ENCODE measurements around the gene JAM3.

JAM3 gene

DNA sequence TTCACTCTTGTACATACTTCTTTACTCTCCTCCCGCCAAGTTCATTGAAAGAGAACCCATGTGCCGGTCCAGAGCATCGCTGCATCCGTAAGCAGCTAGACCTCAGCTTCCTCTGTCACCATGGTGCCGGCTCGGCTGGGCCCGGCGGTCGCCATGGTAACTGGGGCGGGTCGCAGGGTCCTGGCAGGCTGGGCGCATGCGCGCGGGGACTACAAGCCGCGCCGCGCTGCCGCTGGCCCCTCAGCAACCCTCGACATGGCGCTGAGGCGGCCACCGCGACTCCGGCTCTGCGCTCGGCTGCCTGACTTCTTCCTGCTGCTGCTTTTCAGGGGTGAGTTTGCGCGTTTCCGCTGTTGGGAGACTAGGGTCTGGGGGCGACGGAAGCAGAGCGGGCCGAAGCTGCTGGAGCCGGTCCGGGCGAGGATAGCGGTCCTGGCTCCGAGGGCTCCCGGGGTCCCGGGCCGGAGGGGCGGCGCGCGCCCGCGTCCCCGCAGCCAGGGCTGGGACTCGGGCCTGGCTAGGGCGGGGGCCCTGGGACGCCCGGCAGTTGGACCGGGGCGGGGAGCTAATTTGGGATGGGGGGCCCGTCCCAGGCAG is at the start of gene JAM3:
JAM3 (plus strand) TSS at position 244 of the 597 bp plus-strand sequence; CDS start at position 256, 12 bp downstream.
- peak within 1 kb of the TSS; percentile 78 for H3K27ac Mint-ChIP-seq
- no peaks in the 10 kb centered on the region for H3K36me3 Mint-ChIP-seq (ENCODE audit: low read depth)
- H3K9me3 Mint-ChIP-seq = no peaks in the 10 kb centered on the region
- H3K27me3 Mint-ChIP-seq = peaks cover 4% of the 10 kb centered on the region
- peaks cover 16% of the 10 kb centered on the region for H3K4me1 Mint-ChIP-seq
- ATAC-seq = peak; percentile 96
- peak within 1 kb of the TSS; percentile 90 for H3K4me3 Mint-ChIP-seq
- peak; percentile 98 for DNase-seq

GRCh38 chr11:134019500-134019899 is 49.4 kb upstream of the JAM3 start:
- no peaks in the 10 kb centered on the region for H3K9me3 Mint-ChIP-seq

DNA sequence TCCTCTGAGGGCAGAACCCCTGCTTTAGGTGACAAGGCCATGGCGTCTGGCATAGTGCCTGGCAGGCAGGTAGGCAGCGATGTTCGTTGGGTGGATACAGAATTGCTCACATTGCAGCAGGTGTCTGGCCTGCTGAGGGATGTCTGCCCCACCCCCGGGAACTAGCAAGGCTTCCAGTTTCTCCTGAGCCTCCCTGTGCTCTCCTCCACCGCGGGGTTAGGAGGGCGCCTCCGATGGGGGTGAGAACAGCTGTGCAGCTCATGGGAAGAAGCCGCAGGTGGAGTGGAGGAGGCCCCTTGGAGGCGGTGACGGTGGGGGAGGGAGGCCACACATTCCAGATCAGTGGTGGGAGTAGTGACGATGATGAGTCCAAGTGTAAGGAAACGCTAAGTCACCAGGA is 48.3 kb upstream of the JAM3 start:
- Mint-ChIP-seq H3K4me3 (no peak overlapping the region), H3K27me3 (peaks cover 3% of the 10 kb centered on the region), H3K27ac (no peak overlapping the region), H3K9me3 (no peaks in the 10 kb centered on the region), H3K36me3 (ENCODE audit: low read depth) (no peaks in the 10 kb centered on the region), H3K4me1 (peaks cover 11% of the 10 kb centered on the region)
- DNase-seq (no peak), ATAC-seq (no peak)

More at GRCh38 chr11:134019500-134019899, 49.4 kb upstream of the JAM3 start:
- DNase-seq = no peak
- ATAC-seq = no peak
- Mint-ChIP-seq H3K36me3 (ENCODE audit: low read depth) (no peaks in the 10 kb centered on the region), H3K4me1 (peaks cover 5% of the 10 kb centered on the region), H3K27me3 (peaks cover 3% of the 10 kb centered on the region), H3K27ac (no peak overlapping the region), H3K4me3 (no peak overlapping the region)

GRCh38 chr11:134021326-134021725 is 47.5 kb upstream of the JAM3 start:
- no peak for ATAC-seq
- no peak for DNase-seq
- Mint-ChIP-seq H3K9me3 (no peaks in the 10 kb centered on the region), H3K4me3 (no peak overlapping the region), H3K4me1 (peaks cover 11% of the 10 kb centered on the region), H3K36me3 (ENCODE audit: low read depth) (no peaks in the 10 kb centered on the region), H3K27me3 (peaks cover 3% of the 10 kb centered on the region), H3K27ac (no peak overlapping the region)

DNA sequence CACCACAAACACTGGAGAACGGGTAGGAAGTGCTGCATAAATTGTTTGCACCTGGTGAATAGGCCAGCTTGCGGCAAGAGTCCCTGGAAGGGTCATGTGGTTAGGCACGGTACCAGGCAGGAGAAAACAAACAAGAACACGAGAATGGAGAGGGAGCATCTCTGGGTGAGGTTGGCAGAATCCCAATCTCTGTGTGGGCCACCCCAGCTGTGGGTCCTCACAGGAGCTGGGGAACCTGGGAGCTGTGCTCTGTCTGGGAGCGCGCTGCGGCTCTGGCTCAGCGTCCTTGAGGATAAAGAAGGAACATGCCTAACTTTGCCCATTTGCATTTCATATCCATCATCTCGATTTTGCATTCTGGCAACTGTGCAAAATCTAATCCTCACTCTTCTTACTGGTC is 46.1 kb upstream of the JAM3 start:
- Mint-ChIP-seq H3K36me3 (ENCODE audit: low read depth) (no peaks in the 10 kb centered on the region), H3K4me1 (peaks cover 21% of the 10 kb centered on the region), H3K4me3 (no peak overlapping the region), H3K27ac (no peak overlapping the region), H3K9me3 (no peaks in the 10 kb centered on the region), H3K27me3 (no peaks in the 10 kb centered on the region)
- ATAC-seq (no peak), DNase-seq (no peak)

- peak; percentile 70 for ATAC-seq
- Mint-ChIP-seq H3K4me3 (no peak overlapping the region), H3K27me3 (no peaks in the 10 kb centered on the region)
Observed at GRCh38 chr11:134024420-134025081, 44.3 kb upstream of the JAM3 start.

GRCh38 chr11:134025082-134025429 is 43.8 kb upstream of the JAM3 start:
- H3K4me3 Mint-ChIP-seq = no peak overlapping the region
- DNase-seq = no peak
- no peak for ATAC-seq
- H3K27ac Mint-ChIP-seq = no peak overlapping the region
- no peaks in the 10 kb centered on the region for H3K36me3 Mint-ChIP-seq (ENCODE audit: low read depth)
- H3K27me3 Mint-ChIP-seq = no peaks in the 10 kb centered on the region
- peaks cover 29% of the 10 kb centered on the region for H3K4me1 Mint-ChIP-seq
- no peaks in the 10 kb centered on the region for H3K9me3 Mint-ChIP-seq

More at GRCh38 chr11:134024420-134025081, 44.3 kb upstream of the JAM3 start:
- no peaks in the 10 kb centered on the region for H3K36me3 Mint-ChIP-seq (ENCODE audit: low read depth)
- H3K27ac Mint-ChIP-seq = no peak overlapping the region
- peak; percentile 40 for DNase-seq
- H3K9me3 Mint-ChIP-seq = no peaks in the 10 kb centered on the region
- H3K4me1 Mint-ChIP-seq = peaks cover 29% of the 10 kb centered on the region

DNA sequence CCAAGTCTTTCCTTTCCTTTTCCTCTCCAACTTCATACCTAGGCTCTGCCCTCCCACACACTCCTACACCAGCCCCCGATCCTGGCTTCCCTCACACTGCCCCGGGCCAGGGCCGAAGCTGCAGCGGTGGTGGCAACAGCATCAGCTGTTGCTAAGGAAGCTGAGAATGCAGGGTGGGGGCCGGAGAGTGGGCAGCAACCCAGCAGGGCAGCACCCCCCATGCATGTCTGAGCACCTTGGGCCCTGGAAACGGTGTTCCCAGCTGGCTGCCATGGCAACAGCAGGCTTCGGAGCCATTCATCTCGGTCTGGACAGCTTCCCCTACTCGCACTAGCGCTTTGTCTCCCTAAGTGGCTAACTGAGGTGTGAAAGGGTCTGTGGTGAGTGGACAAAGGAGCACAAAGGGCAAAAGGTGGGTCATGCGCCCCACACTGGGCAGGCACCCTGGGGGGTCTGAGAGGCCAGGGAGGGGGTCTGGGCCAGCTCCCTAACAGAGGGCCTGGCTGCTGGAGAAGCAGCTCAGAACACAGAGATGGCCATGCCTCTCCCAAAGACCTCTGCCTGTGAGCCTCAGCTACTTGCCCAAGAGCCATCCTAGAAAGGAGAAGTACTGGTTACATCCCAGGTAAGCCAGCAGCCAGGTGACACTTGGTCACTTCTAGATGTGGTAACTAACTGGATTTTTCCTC is 42.1 kb upstream of the JAM3 start:
- no peaks in the 10 kb centered on the region for H3K27me3 Mint-ChIP-seq

DNA sequence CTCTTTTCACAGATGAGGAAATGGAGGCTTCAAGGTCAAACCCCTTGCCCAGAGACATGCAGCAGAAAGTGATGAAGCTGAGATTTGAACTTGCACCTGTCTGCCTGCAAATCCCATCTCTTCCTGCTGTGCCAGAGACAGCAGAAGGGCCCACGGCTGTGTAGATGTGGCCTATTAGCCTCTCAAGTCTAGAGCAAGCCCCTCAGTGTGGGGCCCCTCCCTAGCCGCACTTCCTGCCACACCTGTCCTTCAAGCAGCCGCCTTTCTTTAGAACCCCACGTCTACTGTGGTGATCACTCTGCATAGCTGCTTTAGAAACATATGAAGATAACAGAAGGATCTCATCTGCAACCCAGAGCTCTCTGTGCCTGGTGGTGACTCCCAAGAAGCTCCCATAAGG is 41.2 kb upstream of the JAM3 start:
- Mint-ChIP-seq H3K27ac (no peak overlapping the region), H3K4me3 (no peak overlapping the region), H3K4me1 (peaks cover 32% of the 10 kb centered on the region), H3K36me3 (ENCODE audit: low read depth) (no peaks in the 10 kb centered on the region), H3K27me3 (no peaks in the 10 kb centered on the region), H3K9me3 (no peaks in the 10 kb centered on the region)
- peak; percentile 37 for ATAC-seq
- no peak for DNase-seq

More for the DNA sequence above, 42.1 kb upstream of the JAM3 start:
- Mint-ChIP-seq H3K4me3 (no peak overlapping the region), H3K27ac (no peak overlapping the region), H3K9me3 (no peaks in the 10 kb centered on the region), H3K4me1 (peaks cover 27% of the 10 kb centered on the region), H3K36me3 (ENCODE audit: low read depth) (no peaks in the 10 kb centered on the region)
- no peak for DNase-seq
- ATAC-seq = no peak

DNA sequence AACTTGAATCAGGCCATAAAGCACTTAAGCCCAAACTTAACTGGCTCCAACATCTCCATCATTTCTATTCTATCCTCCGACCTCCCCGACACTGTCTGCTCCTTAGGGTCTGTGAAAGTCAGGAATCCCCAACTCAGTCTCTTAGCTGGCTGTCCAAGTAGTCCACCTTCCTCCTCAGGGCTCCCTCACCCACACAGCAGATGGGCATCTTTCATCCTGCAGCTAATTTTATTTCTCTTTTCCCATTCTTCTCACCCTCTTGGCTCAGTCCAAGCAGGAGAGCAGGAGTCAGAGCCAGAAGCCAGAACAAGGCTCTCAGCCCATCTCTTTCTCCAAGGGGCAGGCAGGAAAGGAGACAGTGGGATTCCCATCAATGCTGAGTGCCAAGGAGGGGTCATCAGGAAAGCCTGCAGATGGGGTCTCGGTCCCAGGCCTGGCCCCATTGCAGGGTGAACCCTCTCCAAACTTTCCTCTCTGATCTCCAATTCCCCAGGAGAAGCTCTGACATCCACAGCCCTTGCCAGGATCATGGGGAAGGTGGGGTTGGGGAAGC is 40.4 kb upstream of the JAM3 start:
- Mint-ChIP-seq H3K4me1 (peaks cover 36% of the 10 kb centered on the region), H3K27ac (no peak overlapping the region), H3K36me3 (ENCODE audit: low read depth) (no peaks in the 10 kb centered on the region), H3K4me3 (no peak overlapping the region), H3K9me3 (no peaks in the 10 kb centered on the region), H3K27me3 (no peaks in the 10 kb centered on the region)
- no peak for DNase-seq
- ATAC-seq = no peak

- H3K27ac Mint-ChIP-seq = no peak overlapping the region
- peaks cover 2% of the 10 kb centered on the region for H3K36me3 Mint-ChIP-seq (ENCODE audit: low read depth)
- no peaks in the 10 kb centered on the region for H3K9me3 Mint-ChIP-seq
- H3K4me3 Mint-ChIP-seq = no peak overlapping the region
- H3K27me3 Mint-ChIP-seq = no peaks in the 10 kb centered on the region
- DNase-seq (no peak), ATAC-seq (no peak)
- peaks cover 51% of the 10 kb centered on the region for H3K4me1 Mint-ChIP-seq
Observed at GRCh38 chr11:134030853-134031252, 38.0 kb upstream of the JAM3 start.

- ATAC-seq (no peak), DNase-seq (no peak)
- Mint-ChIP-seq H3K9me3 (no peaks in the 10 kb centered on the region), H3K27me3 (no peaks in the 10 kb centered on the region), H3K36me3 (ENCODE audit: low read depth) (peaks cover 2% of the 10 kb centered on the region), H3K4me1 (peaks cover 58% of the 10 kb centered on the region), H3K4me3 (no peak overlapping the region), H3K27ac (no peak overlapping the region)
Observed at GRCh38 chr11:134032043-134032442, 36.8 kb upstream of the JAM3 start.

DNA sequence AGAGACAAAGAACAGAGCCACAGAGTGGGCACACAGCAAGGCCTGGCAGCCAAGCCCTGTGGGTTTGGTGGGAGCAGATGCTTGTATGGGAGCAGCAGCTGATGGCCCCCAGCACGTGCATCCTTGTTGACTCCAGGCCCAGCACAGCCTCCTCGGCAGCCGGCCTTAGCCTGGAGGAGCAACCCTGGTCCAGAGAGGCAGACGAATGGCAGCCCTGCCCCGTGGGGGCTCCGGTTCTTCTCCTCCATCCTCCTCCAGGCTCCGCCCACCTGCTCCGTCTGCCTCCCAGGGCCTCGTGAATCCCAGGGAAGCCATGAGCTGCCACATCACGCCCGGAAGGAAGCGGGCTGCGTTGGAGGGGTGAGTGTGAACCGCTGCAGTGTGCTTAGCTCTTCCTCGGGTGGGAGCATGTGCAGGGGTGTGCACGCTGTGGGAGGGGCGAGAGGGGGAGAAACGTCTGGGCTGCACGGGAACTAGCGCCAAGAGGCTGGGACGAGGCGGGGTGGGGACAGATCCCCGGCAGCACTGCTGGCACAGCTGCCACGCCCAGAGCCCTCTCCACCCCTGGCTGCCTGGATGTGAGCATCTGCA is 36.3 kb upstream of the JAM3 start:
- ATAC-seq (no peak), DNase-seq (no peak)
- Mint-ChIP-seq H3K27me3 (no peaks in the 10 kb centered on the region), H3K27ac (no peak overlapping the region), H3K9me3 (no peaks in the 10 kb centered on the region), H3K4me3 (no peak overlapping the region), H3K36me3 (ENCODE audit: low read depth) (peaks cover 2% of the 10 kb centered on the region), H3K4me1 (peaks cover 57% of the 10 kb centered on the region)

DNA sequence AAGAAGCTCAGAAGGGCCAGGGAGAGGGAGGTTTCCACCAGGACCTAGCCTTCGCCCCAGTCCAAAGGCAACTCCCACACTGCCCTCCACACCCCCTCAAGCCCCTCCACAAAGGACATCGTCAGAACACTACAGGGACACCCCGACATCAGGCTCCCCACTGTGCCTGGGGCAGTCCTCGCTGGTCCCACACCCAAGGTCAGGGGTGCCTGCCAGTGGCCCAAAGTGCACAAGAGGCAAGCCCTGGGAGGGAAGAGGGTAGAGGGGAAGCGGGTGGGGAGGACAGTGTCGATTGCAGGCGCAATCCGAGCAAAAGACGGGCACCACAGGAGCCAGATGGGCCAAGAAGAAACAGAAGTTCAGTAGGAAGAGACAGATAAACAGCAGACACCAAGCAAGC is 35.6 kb upstream of the JAM3 start:
- Mint-ChIP-seq H3K27ac (peak overlapping the region; percentile 31), H3K9me3 (no peaks in the 10 kb centered on the region), H3K4me1 (peaks cover 56% of the 10 kb centered on the region), H3K36me3 (ENCODE audit: low read depth) (peaks cover 2% of the 10 kb centered on the region), H3K27me3 (no peaks in the 10 kb centered on the region), H3K4me3 (peak overlapping the region; percentile 32)
- DNase-seq (no peak), ATAC-seq (no peak)
